Trophoblast cell (in vitro differentiated cells and primary cell): ENCODE data around the gene NTSR2.

ENCODE experiments used
- DNase-seq, 2 donors: peaks; one replicate each; pipeline ENCODE4 v3.0.0-alpha.2; 2016
- H2AFZ ChIP-seq: 2 replicates; pipeline ENCODE4 v1.6.1; 2013; ENCODE audit warnings: low read length, moderate library complexity, mild to moderate bottlenecking; ENCODE audit not compliant: insufficient read depth, poor library complexity
- H2AK5ac ChIP-seq: 2 replicates; pipeline ENCODE4 v1.6.1; 2013; ENCODE audit warnings: mild to moderate bottlenecking, low read length
- H2BK120ac ChIP-seq: 2 replicates; pipeline ENCODE4 v1.6.1; 2013; ENCODE audit warnings: low read length, mild to moderate bottlenecking, moderate library complexity; ENCODE audit not compliant: insufficient read depth, poor library complexity
- H2BK12ac ChIP-seq: 2 replicates; pipeline ENCODE4 v1.6.1; 2013; ENCODE audit warnings: mild to moderate bottlenecking, low read length, moderate library complexity
- H2BK5ac ChIP-seq: 2 replicates; pipeline ENCODE4 v1.6.1; 2013; ENCODE audit warnings: low read length, low read depth, moderate library complexity, mild to moderate bottlenecking; ENCODE audit not compliant: poor library complexity
- H3K14ac ChIP-seq: 2 replicates; pipeline ENCODE4 v1.6.1; 2013; ENCODE audit warnings: mild to moderate bottlenecking, low read length
- H3K18ac ChIP-seq: 2 replicates; pipeline ENCODE4 v1.6.1; 2013; ENCODE audit warnings: mild to moderate bottlenecking, low read length
- H3K23ac ChIP-seq: 2 replicates; pipeline ENCODE4 v1.6.1; 2013; ENCODE audit warnings: low read length
- H3K27ac ChIP-seq: 2 replicates; pipeline ENCODE4 v1.5.1; 2013; ENCODE audit warnings: low read depth, mild to moderate bottlenecking, inconsistent platforms, low read length, moderate library complexity
- H3K27me3 ChIP-seq: 2 replicates; pipeline ENCODE4 v1.6.1; 2013; ENCODE audit warnings: inconsistent platforms, mild to moderate bottlenecking, low read length, moderate library complexity; ENCODE audit not compliant: insufficient read depth
- H3K36me3 ChIP-seq, 2 experiments: 1 replicate in 1 of 2; 2 replicates in 1 of 2; pipeline ENCODE4 v1.6.1; 2013; ENCODE audit warnings: low read length in 2 of 2, mild to moderate bottlenecking in 2 of 2, moderate library complexity in 1 of 2; ENCODE audit not compliant: insufficient read depth in 2 of 2, control insufficient read depth in 1 of 2
- H3K4ac ChIP-seq: 2 replicates; pipeline ENCODE4 v1.6.1; 2013; ENCODE audit warnings: low read depth, mild to moderate bottlenecking, low read length, moderate library complexity
- H3K4me1 ChIP-seq, 2 experiments: 1 replicate in 1 of 2; 2 replicates in 1 of 2; pipeline ENCODE4 v1.6.1; 2013; ENCODE audit warnings: low read length in 2 of 2, mild to moderate bottlenecking in 2 of 2, moderate library complexity in 1 of 2; ENCODE audit not compliant: insufficient read depth in 2 of 2, control insufficient read depth in 1 of 2
- H3K4me2 ChIP-seq: 2 replicates; pipeline ENCODE4 v1.6.1; 2013; ENCODE audit warnings: inconsistent platforms, mild to moderate bottlenecking, low read length, moderate library complexity
- H3K4me3 ChIP-seq: 2 replicates; pipeline ENCODE4 v1.5.1; 2013; ENCODE audit warnings: mild to moderate bottlenecking, low read depth, low read length, inconsistent platforms
- H3K79me1 ChIP-seq: one replicate; pipeline ENCODE4 v1.6.1; 2013; ENCODE audit warnings: low read length
- H3K79me2 ChIP-seq: 2 replicates; pipeline ENCODE4 v1.6.1; 2013; ENCODE audit warnings: low read length, mild to moderate bottlenecking; ENCODE audit not compliant: control insufficient read depth, insufficient read depth, poor library complexity
- H3K9ac ChIP-seq: 2 replicates; pipeline ENCODE4 v1.6.1; 2013; ENCODE audit warnings: mild to moderate bottlenecking, low read length
- H3K9me3 ChIP-seq: 2 replicates; pipeline ENCODE4 v1.6.1; 2013; ENCODE audit warnings: low read depth, mild to moderate bottlenecking, control low read depth, inconsistent platforms, low read length; ENCODE audit not compliant: insufficient read depth
- H4K12ac ChIP-seq: 2 replicates; pipeline ENCODE4 v1.6.1; 2013; ENCODE audit warnings: low read depth, mild to moderate bottlenecking, low read length, moderate library complexity
- H4K8ac ChIP-seq: 2 replicates; pipeline ENCODE4 v1.6.1; 2013; ENCODE audit warnings: low read depth, mild to moderate bottlenecking, low read length, moderate library complexity
- H4K91ac ChIP-seq: one replicate; pipeline ENCODE4 v1.6.1; 2013; ENCODE audit warnings: low read depth, mild to moderate bottlenecking, low read length, moderate library complexity
- WGBS: extraction: QIAGEN DNeasy Blood & Tissue Kit; methylation state at CpG from one replicate; pipeline ENCODE4 v1.1.7; 2013; ENCODE audit warnings: missing lambda C conversion rate; ENCODE audit not compliant: insufficient read length, insufficient coverage; ENCODE audit errors: extremely low coverage; 5-methylcytosine and 5-hydroxymethylcytosine counted together

Gene NTSR2

DNA sequence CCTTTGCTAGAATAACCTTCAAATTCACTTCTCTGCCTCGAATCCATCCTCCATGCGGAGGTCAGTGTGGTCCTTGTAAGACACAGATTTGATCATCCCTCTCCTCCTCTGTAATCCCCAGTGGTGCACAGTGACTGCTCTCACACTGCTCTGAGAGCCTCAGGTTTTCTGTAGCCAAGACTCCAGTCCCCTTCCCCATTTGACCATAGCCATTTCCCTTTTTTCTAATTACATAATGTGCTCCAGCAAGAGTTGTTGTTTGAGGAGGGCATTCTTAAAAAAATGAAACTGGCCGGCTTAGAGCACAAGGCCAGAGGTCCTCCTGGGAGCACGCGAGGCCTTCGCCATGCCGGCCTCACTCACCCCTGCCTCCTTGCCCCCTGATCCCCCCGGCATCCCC is 41.8 kb upstream of the NTSR2 start:
- no peak overlapping the region for H3K23ac ChIP-seq

DNA sequence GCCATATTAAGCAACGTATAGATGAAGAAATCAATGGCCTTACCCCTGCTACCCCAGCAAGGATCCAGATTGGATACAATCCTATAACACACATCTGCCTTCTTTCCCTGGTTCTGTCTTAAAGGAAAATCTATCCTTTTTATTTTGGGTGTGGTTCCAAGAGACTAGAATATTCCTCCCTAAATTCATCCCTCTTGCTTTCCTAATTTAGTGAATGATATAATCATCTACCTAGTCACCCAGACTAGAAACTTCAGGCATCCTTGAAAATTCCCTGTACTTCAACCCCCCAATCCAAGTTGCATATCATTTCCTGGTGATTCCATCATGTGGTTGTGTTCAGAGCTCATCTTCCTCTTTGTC is 41.3 kb upstream of the NTSR2 start:
- Histone ChIP-seq H3K4me3 (no peak overlapping the region), H2BK12ac (no peak overlapping the region), H3K4me2 (no peak overlapping the region), H2BK120ac (no peak overlapping the region), H3K14ac (no peak overlapping the region), H3K79me1 (no peaks in the 10 kb centered on the region), H3K79me2 (no peaks in the 10 kb centered on the region), H2AFZ (no peak overlapping the region), H2AK5ac (no peak overlapping the region), H3K9ac (no peak overlapping the region), H4K12ac (no peak overlapping the region), H3K27ac (no peak overlapping the region), H4K91ac (no peak overlapping the region), H2BK5ac (no peak overlapping the region), H3K4ac (no peak overlapping the region), H3K27me3 (no peaks in the 10 kb centered on the region), H3K18ac (no peak overlapping the region), H3K9me3 (no peaks in the 10 kb centered on the region), H3K23ac (no peak overlapping the region), H3K4me1 (no peaks in the 10 kb centered on the region), H3K36me3 (no peaks in the 10 kb centered on the region), H4K8ac (no peak overlapping the region)
- no peak for DNase-seq
- no CpG with 5 or more reads among the region's 1 CpG for WGBS

More for the DNA sequence above, 41.8 kb upstream of the NTSR2 start:
- Histone ChIP-seq H3K14ac (no peak overlapping the region), H4K91ac (no peak overlapping the region), H3K4ac (no peak overlapping the region), H3K36me3 (no peaks in the 10 kb centered on the region), H2AK5ac (no peak overlapping the region), H4K8ac (no peak overlapping the region), H3K4me1 (no peaks in the 10 kb centered on the region), H2BK120ac (no peak overlapping the region), H3K18ac (no peak overlapping the region), H3K4me3 (no peak overlapping the region), H2AFZ (no peak overlapping the region), H3K4me2 (no peak overlapping the region), H3K9ac (no peak overlapping the region), H3K79me2 (no peaks in the 10 kb centered on the region), H3K27me3 (no peaks in the 10 kb centered on the region), H3K27ac (no peak overlapping the region), H4K12ac (no peak overlapping the region), H3K9me3 (no peaks in the 10 kb centered on the region), H2BK5ac (no peak overlapping the region), H3K79me1 (no peaks in the 10 kb centered on the region), H2BK12ac (no peak overlapping the region)
- no CpG with 5 or more reads among the region's 8 CpGs for WGBS
- no peak for DNase-seq

DNA sequence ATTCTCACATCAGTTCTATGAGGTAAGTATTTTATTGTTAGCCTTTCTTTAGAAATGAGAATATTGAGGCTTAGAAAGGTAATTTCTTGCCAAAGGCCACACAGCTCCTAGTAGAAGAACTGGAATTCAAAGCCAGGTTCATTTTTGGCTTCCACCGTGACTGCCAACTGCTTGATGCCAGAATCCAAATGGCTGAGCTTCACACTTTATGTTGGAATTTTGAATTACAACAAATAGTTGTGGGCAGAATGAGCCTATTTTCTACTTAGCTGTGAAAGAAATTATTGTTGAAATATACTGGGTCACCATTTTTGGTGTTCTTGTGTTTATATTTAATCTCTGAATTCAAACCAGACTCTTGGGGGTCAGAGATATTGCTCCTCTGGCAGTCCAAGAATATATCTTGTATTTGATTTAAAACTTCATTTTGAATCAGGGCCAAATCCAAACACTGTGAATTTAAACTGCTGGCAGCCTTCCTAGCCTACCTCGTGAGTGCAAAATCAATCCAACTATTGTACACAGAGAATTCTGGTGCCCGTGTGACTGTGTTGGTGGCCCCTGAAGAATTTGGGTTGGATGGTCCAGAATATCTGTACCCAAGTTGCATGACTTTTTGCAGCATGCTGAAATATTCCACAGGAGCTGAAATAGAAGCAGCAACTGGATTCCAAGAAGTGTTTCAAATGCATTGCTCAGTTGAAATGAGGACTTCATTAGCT is 40.8 kb upstream of the NTSR2 start:
- Histone ChIP-seq H2AFZ (no peak overlapping the region), H3K18ac (no peak overlapping the region), H4K91ac (no peak overlapping the region), H2BK5ac (no peak overlapping the region), H3K27me3 (no peaks in the 10 kb centered on the region), H4K12ac (no peak overlapping the region), H3K9me3 (no peaks in the 10 kb centered on the region), H3K4me1 (no peaks in the 10 kb centered on the region), H3K4me3 (no peak overlapping the region), H3K14ac (no peak overlapping the region), H3K23ac (no peak overlapping the region), H3K27ac (no peak overlapping the region), H3K36me3 (no peaks in the 10 kb centered on the region), H3K4me2 (no peak overlapping the region), H4K8ac (no peak overlapping the region), H3K79me1 (no peaks in the 10 kb centered on the region), H3K79me2 (no peaks in the 10 kb centered on the region), H2BK12ac (no peak overlapping the region), H2AK5ac (no peak overlapping the region), H3K4ac (no peak overlapping the region), H2BK120ac (no peak overlapping the region), H3K9ac (no peak overlapping the region)
- DNase-seq: no peak
- WGBS: no CpG with 5 or more reads among the region's 3 CpGs

DNA sequence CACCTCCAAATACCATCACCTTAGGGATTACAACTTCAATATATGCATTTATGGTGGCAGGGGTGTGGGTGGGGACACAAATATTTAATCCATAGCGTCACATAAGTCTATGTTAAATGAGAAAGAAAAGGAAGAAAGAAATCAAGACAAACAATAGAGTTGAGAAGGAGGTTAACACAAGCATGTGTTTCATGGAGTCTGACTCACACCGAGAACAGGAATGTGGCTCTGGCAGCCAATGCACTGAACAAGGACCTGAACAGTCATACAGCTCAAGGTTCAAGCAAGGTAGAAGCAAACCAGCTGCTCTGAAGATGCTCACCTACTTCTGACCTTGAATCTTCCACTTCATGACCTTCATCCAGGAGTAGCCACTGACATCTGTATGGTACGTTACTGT is 40.2 kb upstream of the NTSR2 start:
- no peak overlapping the region for H3K4ac ChIP-seq
- no peak overlapping the region for H2BK120ac ChIP-seq
- H3K79me2 ChIP-seq: no peaks in the 10 kb centered on the region
- H2AFZ ChIP-seq: no peak overlapping the region
- no peak overlapping the region for H4K8ac ChIP-seq
- no peaks in the 10 kb centered on the region for H3K36me3 ChIP-seq
- no peak overlapping the region for H3K18ac ChIP-seq
- H3K79me1 ChIP-seq: no peaks in the 10 kb centered on the region
- H3K4me1 ChIP-seq: no peaks in the 10 kb centered on the region
- H3K4me2 ChIP-seq: no peak overlapping the region
- H3K14ac ChIP-seq: no peak overlapping the region
- H4K91ac ChIP-seq: no peak overlapping the region
- no peak overlapping the region for H3K23ac ChIP-seq
- no peaks in the 10 kb centered on the region for H3K27me3 ChIP-seq
- no peak overlapping the region for H3K27ac ChIP-seq
- no peak overlapping the region for H4K12ac ChIP-seq
- no peak overlapping the region for H3K4me3 ChIP-seq
- WGBS: no CpG with 5 or more reads among the region's 3 CpGs
- no peaks in the 10 kb centered on the region for H3K9me3 ChIP-seq
- no peak overlapping the region for H2BK12ac ChIP-seq
- no peak overlapping the region for H2BK5ac ChIP-seq
- H2AK5ac ChIP-seq: no peak overlapping the region
- peak in 1 of 2 donors; percentile 59 for DNase-seq
- H3K9ac ChIP-seq: no peak overlapping the region
